ENCODE measurements around the gene MAP1B.

GRCh38 chr5:72093824-72094223, 13.5 kb upstream of the MAP1B start:
- TF ChIP-seq CTCF (conservative IDR thresholded peaks at IDR 0.05) (no peak), EZH2 (IDR thresholded peaks at IDR 0.05; ENCODE audit: low read depth) (no peak)
